Activated T-cell treated with anti-CD3 and anti-CD28 coated beads for 24 hours (primary cell): ENCODE measurements around the gene FAM124A.

Experiments used
- DNase-seq: peaks from one replicate; pipeline ENCODE4 v3.0.0-alpha.2; 2020; ENCODE audit warnings: low read depth

Gene FAM124A

GRCh38 chr13:51308781-51309180, 86.6 kb downstream of the FAM124A start:
- no peak for DNase-seq

GRCh38 chr13:51311231-51311630, 89.0 kb downstream of the FAM124A start:
- no peak for DNase-seq

- DNase-seq: no peak
Measured at GRCh38 chr13:51311957-51312520, 89.8 kb downstream of the FAM124A start.

- DNase-seq: no peak
Measured at GRCh38 chr13:51313619-51314018, 91.4 kb downstream of the FAM124A start.

GRCh38 chr13:51317262-51317661, 95.1 kb downstream of the FAM124A start:
- DNase-seq: no peak

- no peak for DNase-seq
Measured at GRCh38 chr13:51318015-51318414, 95.8 kb downstream of the FAM124A start.

- no peak for DNase-seq
Measured at GRCh38 chr13:51318876-51319275, 96.7 kb downstream of the FAM124A start.

GRCh38 chr13:51321836-51322235, 99.6 kb downstream of the FAM124A start:
- no peak for DNase-seq

GRCh38 chr13:51322826-51323225, 100.6 kb downstream of the FAM124A start:
- DNase-seq: no peak

- DNase-seq: no peak
Measured at GRCh38 chr13:51323824-51324511, 101.8 kb downstream of the FAM124A start.

- DNase-seq: no peak
Measured at GRCh38 chr13:51324714-51325420, 102.7 kb downstream of the FAM124A start.

- DNase-seq: no peak
Measured at GRCh38 chr13:51325837-51326236, 103.6 kb downstream of the FAM124A start.

GRCh38 chr13:51326777-51327176, 104.6 kb downstream of the FAM124A start:
- DNase-seq: no peak

- DNase-seq: no peak
Measured at GRCh38 chr13:51327961-51328360, 105.8 kb downstream of the FAM124A start.

- no peak for DNase-seq
Measured at GRCh38 chr13:51328488-51328887, 106.3 kb downstream of the FAM124A start.

- no peak for DNase-seq
Measured at GRCh38 chr13:51329606-51330005, 107.4 kb downstream of the FAM124A start.

- DNase-seq: no peak
Measured at GRCh38 chr13:51330791-51331190, 108.6 kb downstream of the FAM124A start.

GRCh38 chr13:51331354-51331861, 109.2 kb downstream of the FAM124A start:
- no peak for DNase-seq

- DNase-seq: no peak
Measured at GRCh38 chr13:51332566-51333361, 110.6 kb downstream of the FAM124A start.

GRCh38 chr13:51333421-51333820, 111.2 kb downstream of the FAM124A start:
- DNase-seq: no peak

GRCh38 chr13:51333826-51334225, 111.6 kb downstream of the FAM124A start:
- no peak for DNase-seq
